DMS53 treated with DMSO at 0.1 percent for 48 hours (cell line): ENCODE measurements around the gene SLC13A3.

Source experiments
- DNase-seq: peaks from one replicate; lab custom pipeline; 2025; ENCODE audit not compliant: unreplicated experiment; lab: John Stamatoyannopoulos, UW

Gene SLC13A3

GRCh38 chr20:46543959-46544358 lies 107.3 kb downstream of the SLC13A3 start:
- no peak for DNase-seq

DNA sequence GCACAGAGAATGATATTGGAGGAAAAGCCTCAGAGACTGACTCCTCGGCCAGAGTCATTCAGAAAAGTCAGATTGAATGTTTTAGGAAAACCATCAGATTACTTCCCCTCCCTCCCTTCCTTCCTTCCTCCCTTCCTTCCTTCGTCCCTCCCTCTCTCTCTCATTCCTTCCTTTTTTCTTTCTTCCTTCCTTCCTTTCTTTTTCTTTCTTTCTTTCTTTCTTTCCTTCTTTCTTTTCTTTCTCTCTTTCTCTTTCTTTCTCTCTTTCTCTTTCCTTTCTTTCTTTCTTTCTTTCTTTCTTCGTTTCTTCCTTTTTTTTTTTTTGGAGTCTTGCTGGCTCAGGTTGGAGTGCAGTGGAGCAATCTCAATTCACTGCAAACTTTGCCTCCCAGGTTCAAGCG lies 108.2 kb downstream of the SLC13A3 start:
- no peak for DNase-seq

DNA sequence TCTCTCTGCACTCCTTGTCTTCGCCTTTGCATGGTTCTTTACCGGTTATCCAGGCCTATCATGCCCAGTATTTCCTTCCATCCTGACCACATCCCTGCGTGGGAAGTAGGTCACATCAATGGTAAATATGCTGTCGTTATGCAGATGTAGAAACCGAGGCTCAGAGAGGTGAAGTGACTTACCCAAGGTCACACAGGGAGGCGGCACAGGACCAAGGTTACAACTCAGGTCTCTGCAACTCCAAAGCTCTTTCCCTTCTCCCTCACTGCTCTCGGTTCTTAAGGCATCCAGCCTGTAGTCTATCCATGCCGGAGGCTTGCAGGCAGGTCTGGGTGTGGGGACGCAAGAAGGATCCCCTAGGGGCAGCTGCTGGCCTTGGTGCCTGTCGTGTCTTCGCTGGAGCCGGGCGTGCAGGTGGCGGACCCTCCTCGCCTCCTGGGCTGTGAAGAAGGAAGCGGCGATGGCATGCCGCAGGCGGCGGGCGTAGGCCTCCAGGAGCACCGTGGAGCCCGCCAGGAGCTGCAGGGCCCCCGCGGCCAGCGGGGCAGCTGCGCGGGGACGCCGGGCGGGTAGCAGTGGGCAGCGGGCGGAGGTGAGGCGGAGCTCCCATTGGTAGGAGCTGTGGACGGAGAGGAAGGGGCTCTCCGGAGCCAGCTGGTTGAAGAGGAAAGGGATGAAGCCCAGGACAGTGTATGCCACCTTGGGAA lies 109.9 kb downstream of the SLC13A3 start:
- DNase-seq, result no peak

- no peak for DNase-seq
Observed at GRCh38 chr20:46539113-46539512, 112.1 kb downstream of the SLC13A3 start.

- DNase-seq, result no peak
Observed at GRCh38 chr20:46530640-46531039, 120.6 kb downstream of the SLC13A3 start.

- DNase-seq, result no peak
Observed at GRCh38 chr20:46523696-46524328, 127.4 kb downstream of the SLC13A3 start.

- no peak for DNase-seq
Observed at GRCh38 chr20:46523108-46523507, 128.2 kb downstream of the SLC13A3 start.

- peak; percentile 74 for DNase-seq
Observed at GRCh38 chr20:46520976-46521579, 130.2 kb downstream of the SLC13A3 start.

GRCh38 chr20:46520540-46520939 lies 130.7 kb downstream of the SLC13A3 start:
- DNase-seq, result no peak

DNA sequence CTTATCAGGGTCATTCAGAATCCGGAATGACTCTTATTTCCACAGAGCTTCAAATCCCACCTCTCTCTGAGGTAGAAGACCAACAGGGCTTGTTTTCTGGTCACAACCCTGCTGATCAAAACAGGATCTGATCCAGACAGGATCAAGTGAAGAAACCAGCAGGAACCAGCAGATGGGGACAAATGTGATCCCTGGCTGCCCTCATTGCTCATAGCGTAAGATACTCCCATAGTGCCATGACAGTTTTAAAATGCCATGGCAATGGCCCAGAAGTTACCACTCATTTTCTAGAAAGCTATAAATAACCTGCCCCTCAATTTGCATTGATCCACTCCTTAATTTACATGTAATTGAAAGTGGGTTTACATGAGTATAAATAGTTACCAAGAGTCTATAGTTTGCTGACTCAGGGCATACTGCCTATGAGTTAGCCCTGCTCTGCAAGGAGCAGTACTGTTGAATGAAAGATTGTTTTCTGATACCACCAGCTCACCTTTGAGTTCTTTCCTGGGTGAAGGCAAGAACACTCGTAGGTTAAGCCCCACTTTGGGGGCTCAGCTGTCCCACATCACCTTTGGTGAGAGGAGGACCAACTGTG lies 131.7 kb downstream of the SLC13A3 start:
- DNase-seq, result no peak

- DNase-seq, result peak; percentile 85
Observed at GRCh38 chr20:46512943-46513844, 138.1 kb downstream of the SLC13A3 start, which contains the start of gene ZNF334. Gene ZNF334, minus strand, starts transcription at chr20:46513559. Its CDS starts 1,457 bp downstream, at chr20:46512102.

GRCh38 chr20:46509523-46509922 lies 141.7 kb downstream of the SLC13A3 start:
- DNase-seq, result no peak
